SKM-1 treated with dmso at 0.1 percent for 144 hours (cell line): Measurements from ENCODE around the gene MRPL23.

Experiments
- DNase-seq: peaks from one replicate; lab custom pipeline; 2025; ENCODE audit not compliant: unreplicated experiment; lab: John Stamatoyannopoulos, UW

Gene MRPL23

GRCh38 chr11:1988667-1989317, 41.7 kb downstream of the MRPL23 start:
- no peak for DNase-seq

- no peak for DNase-seq
Measured at GRCh38 chr11:1989953-1990352, 42.8 kb downstream of the MRPL23 start.

- DNase-seq, result no peak
Measured at GRCh38 chr11:1990872-1991578, 43.9 kb downstream of the MRPL23 start.

GRCh38 chr11:1992111-1992510, 45.0 kb downstream of the MRPL23 start:
- DNase-seq, result no peak

GRCh38 chr11:1994121-1994520, 47.0 kb downstream of the MRPL23 start:
- no peak for DNase-seq

DNA sequence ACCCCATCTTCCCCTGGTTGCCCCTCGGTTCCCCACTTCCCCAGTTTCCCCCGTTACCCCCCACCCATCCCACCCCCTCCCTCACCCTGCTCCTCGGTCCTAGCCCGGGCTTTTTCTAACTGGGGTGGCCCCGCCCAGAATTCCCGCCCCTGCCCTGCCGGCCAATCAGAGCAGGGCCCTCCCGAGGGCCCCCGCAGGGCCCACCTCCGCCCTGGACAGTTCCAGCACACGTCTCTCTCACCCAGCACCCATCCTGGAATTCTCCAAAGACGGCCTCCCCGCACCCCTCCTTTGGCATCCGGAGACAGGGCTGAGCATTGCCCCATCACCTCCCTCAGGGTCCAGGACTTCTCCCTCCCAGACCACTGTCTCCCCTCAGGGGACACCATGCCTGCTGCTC, 50.6 kb downstream of the MRPL23 start, which contains the start of gene H19:
Gene H19, minus strand, starts transcription at position 88 of the 400 bp plus-strand sequence.
- DNase-seq, result no peak

DNA sequence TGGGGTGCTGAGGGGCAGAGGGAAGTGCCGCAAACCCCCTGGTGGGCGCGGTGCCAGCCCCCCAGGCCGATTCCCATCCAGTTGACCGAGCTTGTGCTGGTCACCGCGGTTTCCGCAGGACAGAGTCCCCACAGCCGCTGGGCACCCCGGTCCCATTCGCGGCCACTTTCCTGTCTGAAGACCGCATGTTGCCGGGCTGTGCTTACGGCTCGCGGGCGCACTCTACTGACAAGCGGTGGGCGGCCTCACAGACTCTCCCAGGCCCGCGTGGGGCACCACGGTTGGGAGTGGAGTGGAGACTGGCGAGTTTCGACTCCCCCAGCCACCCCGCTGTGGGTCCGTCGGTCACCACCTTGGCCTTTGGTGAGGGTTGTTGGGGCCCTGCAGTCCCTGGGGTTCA, 51.2 kb downstream of the MRPL23 start:
- no peak for DNase-seq

DNA sequence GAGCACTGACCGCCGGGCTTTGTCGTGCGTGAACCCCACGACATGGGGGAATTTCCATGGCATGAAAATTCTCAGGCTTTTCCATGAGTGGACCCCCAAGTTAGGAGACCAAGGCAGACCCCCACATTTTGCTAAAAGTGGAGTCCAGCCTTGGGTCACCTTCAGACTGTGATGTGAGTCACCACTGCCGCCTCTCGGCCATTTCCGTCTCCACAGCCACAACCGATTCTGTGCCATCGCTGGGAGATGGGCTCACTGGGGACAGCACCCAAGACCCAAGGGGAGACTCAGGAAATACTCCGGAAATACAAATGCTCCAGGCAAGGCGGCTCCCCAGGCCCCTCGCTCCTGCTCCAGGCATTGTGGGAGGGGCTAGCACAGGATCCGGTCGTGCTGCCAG, 51.7 kb downstream of the MRPL23 start:
- DNase-seq, result no peak

- DNase-seq, result no peak
Measured at GRCh38 chr11:2002042-2002776, 55.1 kb downstream of the MRPL23 start.

GRCh38 chr11:2002807-2003206, 55.7 kb downstream of the MRPL23 start:
- no peak for DNase-seq

- no peak for DNase-seq
Measured at GRCh38 chr11:2004466-2004865, 57.3 kb downstream of the MRPL23 start.
